ENCODE measurements around the gene ABHD4. TPM values are rescaled to one million over a fixed set of nuclear protein-coding genes. Genes with fewer than 3 reads are reported as not detected.
A peak's percentile ranks its signal among the peaks of the same experiment; 100 is the strongest.

The ABHD4 gene
- total RNA-seq (21.8 and 22.7 TPM in 2 replicates), polyA plus RNA-seq (10.5 and 12.2 TPM in 2 replicates), polyA minus RNA-seq (6.3 and 10.7 TPM in 2 replicates)
- 5.8 TPM for total RNA-seq (2013)

- WGBS (ENCODE audit: insufficient coverage) = under 1% methylated on average over 41 of the region's 49 CpGs
- H3K27me3 ChIP-seq (replicated peaks in 1 of 4; ENCODE audit: control extremely low read depth in 1 of 4, control insufficient read depth in 3 of 4, insufficient read depth in 4 of 4, low read length in 3 of 4) = no peaks in the 10 kb centered on the region
- no peak for TF ChIP-seq EZH2 (IDR thresholded peaks at IDR 0.05; ENCODE audit: borderline replicate concordance, insufficient read depth, low read depth, low read length, poor library complexity, severe bottlenecking)
- peak; percentile 6 for TF ChIP-seq CTCF (IDR thresholded peaks at IDR 0.05)
- peak within 1 kb of the TSS; percentile 90 to 97 (median 92) for H3K4me3 ChIP-seq (ENCODE audit: control extremely low read depth in 1 of 5, extremely low read depth in 1 of 5, insufficient read depth in 1 of 5, low read depth in 2 of 5, low read length in 4 of 5)
- Mint-ChIP-seq H3K4me3 (peak within 1 kb of the TSS; percentile 98), H3K27me3 (peaks cover 3% of the 10 kb centered on the region), H3K4me1 (peaks cover 28% of the 10 kb centered on the region), H3K9me3 (ENCODE audit: insufficient read depth) (no peaks in the 10 kb centered on the region), H3K27ac (peak within 1 kb of the TSS; percentile 96)
- H3K27ac ChIP-seq (ENCODE audit: low read length in 2 of 2) = peak within 1 kb of the TSS; percentile 46 to 76
- H3K4me1 ChIP-seq (ENCODE audit: control insufficient read depth in 2 of 2, insufficient read depth in 2 of 2, low read length in 2 of 2) = peaks cover 15 to 22% of the 10 kb centered on the region in 2 donors
- H3K36me3 ChIP-seq (replicated peaks in 1 of 2; ENCODE audit: control extremely low read depth in 1 of 2, control insufficient read depth in 1 of 2, extremely low read depth in 1 of 2, insufficient read depth in 2 of 2, low read length in 1 of 2) = peaks cover 0 to 22% of the 10 kb centered on the region in 2 experiments
- ChIA-PET CTCF (interaction anchor here (0.6 to 5.3 kb wide), 13 partner anchors 9 to 397 kb away, joined by 3 to 28 read pairs (median 4); partner anchors contain the start of genes DAD1, LRP10 and REM2), POLR2A (interaction anchor here (0.6 to 1.8 kb wide), 6 partner anchors 9 to 1438 kb away, joined by 3 to 13 read pairs (median 3); partner anchors contain the start of genes ACIN1, C14orf119 and DAD1)
- peak within 1 kb of the TSS; percentile 92 for H3K9ac ChIP-seq (ENCODE audit: low read length)
- DNase-seq (peak; percentile 79), ATAC-seq (ENCODE audit: low read depth) (peak; percentile 96)
- peak within 1 kb of the TSS; percentile 94 for H2AFZ ChIP-seq (ENCODE audit: insufficient read depth, low read depth, low read length, poor library complexity, severe bottlenecking)
- H3K4me2 ChIP-seq (replicated peaks; ENCODE audit: low read depth, low read length, poor library complexity, severe bottlenecking) = peak within 1 kb of the TSS; percentile 83
- intact Hi-C loops (cut with micrococcal nuclease) = loop anchor here (1.0 to 5.0 kb wide), 2 partner anchors 9 to 254 kb away; partner anchors contain the start of gene DAD1
- H4K20me1 ChIP-seq (ENCODE audit: control insufficient read depth, insufficient read depth, low read length, poor library complexity, severe bottlenecking) = no peaks in the 10 kb centered on the region
- H3K79me2 ChIP-seq (ENCODE audit: control insufficient read depth, insufficient read depth, low read length) = peaks cover 18% of the 10 kb centered on the region
- H3K9me3 ChIP-seq (ENCODE audit: control extremely low read depth in 1 of 3, control insufficient read depth in 2 of 3, insufficient read depth in 1 of 3, low read length in 2 of 3) = no peaks in the 10 kb centered on the region
Observed at GRCh38 chr14:22598099-22598895, at the start of gene ABHD4. Gene ABHD4 (plus strand): TSS chr14:22598300. CDS start chr14:22598307, 7 bp downstream.

Measured in B cell (primary cell).